Stimulated activated naive CD8-positive, alpha-beta T cell treated with anti-CD3 and anti-CD28 coated beads, Interleukin-15, Interleukin-2, amounts not matched to agents 100 U/mL and 50 U/mL, for 24 hours (primary cell): ENCODE data around the gene BID.
A peak's percentile ranks its signal among the peaks of the same experiment; 100 is the strongest.
"Not testable (repeated sequence)": the region's sequence is repeated elsewhere in the genome, so short reads cannot be mapped to it uniquely, and the experiment has no call there.

Experiments used
- ATAC-seq: fragments of 150-1000 bp; cut with Tn5 transposase; one replicate; pipeline ENCODE4 v1.10.0; 2021
- DNase-seq: peaks from one replicate; pipeline ENCODE4 v3.0.0; 2021

The BID gene

GRCh38 chr22:17769716-17770082 lies 4.6 kb downstream of the BID start:
- no peak for ATAC-seq
- DNase-seq: no peak

GRCh38 chr22:17769013-17769715 lies 5.1 kb downstream of the BID start:
- ATAC-seq: no peak
- DNase-seq: no peak

DNA sequence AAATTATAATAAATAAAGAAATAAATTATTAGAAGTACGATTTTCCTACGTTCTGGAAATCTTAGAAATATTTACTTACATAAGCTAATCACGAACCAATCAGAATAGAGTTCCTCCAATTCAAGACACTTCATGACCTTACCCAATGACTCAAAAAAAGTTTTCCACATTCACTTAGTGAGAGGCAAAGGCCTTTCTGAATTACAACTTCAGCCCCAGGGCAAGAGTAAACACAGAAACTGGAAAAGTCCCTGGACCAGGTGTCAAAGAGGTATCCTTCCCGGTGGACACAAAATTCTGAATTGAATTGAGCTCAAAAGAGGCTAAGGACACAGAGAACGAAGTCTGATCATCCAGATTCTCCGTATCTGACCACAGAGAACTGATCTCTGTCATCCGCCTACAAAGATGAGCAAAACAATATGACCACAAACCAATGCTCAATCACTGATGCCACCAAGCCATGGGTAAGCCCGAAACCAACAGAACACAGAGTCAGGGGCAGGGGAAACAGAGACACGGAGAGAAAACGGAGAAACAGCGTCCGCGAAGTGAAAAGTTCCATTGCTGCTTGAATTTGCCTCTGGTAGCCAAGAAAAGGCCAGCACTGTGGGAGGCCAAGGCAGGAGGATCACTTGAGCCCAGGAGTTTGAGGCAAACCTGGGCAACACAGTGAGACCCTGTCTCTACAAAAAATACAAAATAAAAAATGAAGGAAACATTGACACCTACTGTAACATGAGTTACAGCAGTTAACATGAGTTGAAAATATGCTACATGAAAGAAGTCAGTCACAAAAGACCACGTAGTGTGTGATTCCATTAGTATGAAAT lies 6.8 kb downstream of the BID start:
- DNase-seq: peak; percentile 66
- peak; percentile 91 for ATAC-seq

GRCh38 chr22:17764852-17765251 lies 9.4 kb downstream of the BID start:
- not testable (repeated sequence) for ATAC-seq, DNase-seq

- DNase-seq (no peak), ATAC-seq (no peak)
Measured at GRCh38 chr22:17764036-17764435, 10.2 kb downstream of the BID start.

GRCh38 chr22:17763442-17763841 lies 10.8 kb downstream of the BID start:
- not testable (repeated sequence) for ATAC-seq, DNase-seq

DNA sequence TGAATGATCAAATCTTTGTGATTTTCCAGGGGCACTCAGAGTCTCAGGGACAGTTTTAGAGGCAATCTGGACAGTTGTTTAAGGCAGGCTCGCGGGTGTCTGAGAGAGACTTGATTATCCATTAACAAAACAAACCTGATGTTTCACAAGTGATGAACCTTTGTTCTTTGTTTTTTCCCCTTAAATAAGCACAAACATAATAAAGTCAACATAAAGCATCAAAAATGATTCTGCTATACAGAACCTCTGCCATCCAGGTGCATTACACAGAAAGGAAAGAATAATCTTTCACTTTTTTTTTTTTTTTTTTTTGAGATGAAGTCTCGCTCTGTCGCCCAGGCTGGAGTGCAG lies 13.2 kb downstream of the BID start:
- DNase-seq: no peak
- ATAC-seq: no peak

DNA sequence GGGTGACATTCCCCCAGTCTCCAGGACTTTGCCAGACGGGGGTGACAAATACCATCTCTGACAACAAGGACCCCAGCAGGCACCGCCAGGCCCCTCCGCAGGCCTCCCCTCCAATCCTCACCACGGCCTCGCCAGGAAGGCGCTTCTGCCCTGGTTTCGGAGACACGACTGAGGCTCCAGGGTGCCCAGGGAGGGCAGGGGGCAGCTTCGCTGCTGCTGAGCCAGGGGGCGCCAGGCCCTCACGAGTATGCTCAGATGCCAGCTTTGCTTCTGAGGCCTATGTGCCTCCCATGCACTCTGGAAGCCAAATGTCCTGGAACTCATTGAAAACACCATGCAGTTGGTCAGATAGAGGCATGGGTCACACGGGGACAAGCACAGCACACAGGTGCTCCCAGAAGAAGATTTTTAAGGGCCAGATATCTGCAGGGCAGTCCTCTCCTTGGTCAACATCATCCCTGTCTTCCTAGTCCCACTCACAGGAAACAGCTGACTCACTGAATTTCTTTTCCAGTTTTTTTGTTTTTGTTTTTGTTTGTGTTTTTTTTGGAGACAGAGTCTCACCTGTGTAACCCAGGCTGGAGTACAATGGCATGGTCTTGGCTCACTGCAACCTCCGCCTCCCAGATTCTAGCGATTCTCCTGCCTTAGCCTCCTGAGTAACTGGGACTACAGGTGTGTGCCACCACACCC lies 19.9 kb downstream of the BID start:
- ATAC-seq (peak; percentile 67), DNase-seq (peak; percentile 63)

DNA sequence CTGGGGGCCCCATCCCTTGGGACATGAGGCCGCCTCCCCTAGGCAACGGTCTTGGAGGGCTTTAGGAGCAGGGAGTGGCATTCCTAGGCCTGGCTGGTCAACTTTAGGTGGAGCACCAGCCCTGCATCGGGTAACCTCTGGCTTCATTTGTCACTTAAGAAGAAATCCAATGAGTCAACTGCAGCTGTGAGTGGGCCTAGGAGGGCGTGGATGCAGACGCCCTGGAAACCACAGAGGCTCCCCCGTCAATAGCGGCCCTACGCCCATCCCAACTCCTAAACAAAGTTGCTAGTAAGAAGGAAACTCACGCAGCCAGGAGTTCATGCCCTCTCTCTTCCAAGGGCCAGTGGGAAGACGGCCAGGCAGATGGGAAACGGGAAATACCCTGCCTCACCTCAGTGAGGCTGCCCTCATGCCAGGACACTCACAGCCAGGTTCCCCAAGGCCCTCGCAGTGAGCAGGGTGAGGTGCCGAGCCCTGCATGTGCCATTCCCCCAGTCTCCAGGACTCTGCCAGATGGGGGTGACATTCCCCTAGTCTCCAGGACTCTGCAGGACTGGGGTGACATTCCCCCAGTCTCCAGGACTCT lies 20.8 kb downstream of the BID start:
- ATAC-seq (peak; percentile 20), DNase-seq (no peak)

DNA sequence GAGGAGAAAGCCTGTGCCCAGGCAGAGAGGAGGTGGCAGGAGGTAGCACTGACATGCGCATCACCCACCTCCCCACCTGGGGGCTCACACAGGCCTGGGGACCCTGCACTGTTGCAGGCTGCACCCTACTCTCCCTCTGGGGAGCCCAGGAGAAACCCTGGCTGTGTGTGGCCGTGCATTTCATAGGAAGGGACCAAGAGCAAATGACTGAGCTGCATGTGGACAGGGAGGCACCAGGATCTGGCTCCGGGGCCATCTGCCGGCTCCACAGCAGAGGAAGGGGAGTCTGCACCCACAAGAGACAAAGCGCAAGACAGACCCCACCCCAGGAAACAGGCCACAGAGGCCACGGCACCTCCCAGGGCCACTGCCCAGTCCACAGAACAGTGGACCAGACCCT lies 22.7 kb downstream of the BID start:
- DNase-seq: no peak
- ATAC-seq: no peak

DNA sequence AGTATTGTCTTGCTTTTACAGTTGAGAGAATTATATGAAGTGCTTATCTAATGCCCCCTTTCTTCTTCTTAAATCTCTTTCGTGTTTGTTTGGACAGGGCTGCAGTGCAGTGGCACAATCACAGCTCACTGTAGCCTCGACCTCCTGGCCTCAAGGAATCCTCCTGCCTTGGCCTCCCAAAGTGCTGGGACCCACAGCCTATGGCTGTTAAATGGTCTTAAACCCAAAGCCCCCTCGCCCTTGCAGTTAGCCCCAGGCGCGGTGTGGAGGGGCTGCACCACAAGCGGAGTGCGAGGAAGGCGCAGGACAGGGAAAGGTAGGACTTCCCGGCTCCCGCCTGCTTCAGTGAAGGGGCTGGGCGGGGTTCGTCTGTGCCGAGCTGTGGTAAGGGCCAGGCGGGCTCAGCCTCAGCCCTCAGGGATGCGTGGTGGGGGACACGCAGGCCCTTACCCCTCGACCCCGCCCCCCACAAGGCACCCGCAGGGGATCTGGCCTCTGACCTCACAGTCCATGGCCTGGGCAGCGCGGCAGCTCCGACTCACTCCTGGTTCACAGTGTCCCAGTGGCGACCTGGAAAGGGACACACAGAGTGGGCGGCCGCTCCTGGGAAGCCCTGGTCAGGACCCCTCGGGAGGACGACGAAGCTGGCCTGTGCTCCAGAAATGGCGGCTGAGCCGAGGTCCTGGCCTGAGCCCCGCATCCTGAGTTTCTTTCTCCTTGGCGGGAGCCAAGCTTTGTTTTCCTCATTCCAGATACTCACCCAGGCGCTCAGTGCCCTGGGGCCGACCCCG lies 24.5 kb downstream of the BID start:
- DNase-seq (no peak), ATAC-seq (no peak)

DNA sequence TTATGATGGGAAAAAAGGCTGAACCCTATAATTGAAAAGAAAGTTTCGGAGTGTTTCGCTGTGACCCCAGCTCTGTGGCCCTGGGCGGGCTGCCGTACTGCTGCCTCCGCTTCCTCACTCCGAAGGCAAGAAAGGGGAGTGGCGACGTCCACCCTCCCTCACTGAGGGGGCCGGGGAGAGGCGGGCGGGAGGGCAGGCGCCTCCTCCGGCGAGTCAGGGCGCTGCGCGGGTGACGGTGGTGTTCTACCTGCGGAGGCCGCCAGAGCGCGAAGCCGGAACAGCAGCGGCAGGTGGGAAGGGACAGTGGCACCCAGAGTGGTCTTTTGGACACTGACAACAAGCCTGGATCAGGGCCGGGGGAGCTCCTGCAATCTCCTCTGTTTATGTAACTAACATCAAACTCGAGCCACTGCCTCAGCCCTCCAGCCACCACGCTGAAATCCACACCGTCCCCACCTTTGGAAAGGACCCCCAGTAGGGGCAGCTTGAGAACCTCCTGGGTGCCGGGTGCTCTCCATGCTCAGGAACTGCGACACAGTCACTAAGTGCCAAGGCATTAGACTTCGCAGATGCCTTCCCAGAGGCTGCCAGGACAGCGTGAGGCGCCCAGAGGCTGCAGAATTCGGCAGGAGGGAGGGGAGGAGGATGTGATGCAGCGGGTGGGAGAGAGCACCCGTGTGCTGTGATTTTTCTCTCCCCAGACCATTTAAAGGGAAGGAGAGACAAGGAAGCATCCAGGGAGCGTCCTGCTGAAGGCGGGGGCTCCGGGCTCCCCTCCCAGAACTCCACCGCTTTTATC lies 25.5 kb downstream of the BID start:
- no peak for ATAC-seq
- DNase-seq: no peak

DNA sequence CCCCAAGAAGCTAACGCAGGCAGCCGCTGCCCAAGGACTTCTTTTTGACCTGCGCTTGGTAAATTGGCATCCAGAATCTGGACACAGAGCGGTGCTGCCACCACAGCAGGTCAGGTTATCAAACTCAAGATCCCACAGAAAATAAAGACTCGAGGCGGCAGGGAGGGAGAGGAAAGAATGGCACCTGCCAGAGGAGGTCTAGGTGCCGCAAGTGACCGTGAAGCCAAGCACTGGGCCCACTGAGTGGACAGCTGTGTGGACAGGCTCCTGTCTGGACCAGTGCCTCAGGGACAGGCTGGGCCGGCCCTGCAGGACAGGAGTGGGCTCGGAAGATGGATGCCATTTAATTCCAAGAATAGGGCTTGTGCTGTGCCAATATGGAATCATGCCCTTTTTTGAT lies 27.4 kb downstream of the BID start:
- ATAC-seq: no peak
- no peak for DNase-seq

DNA sequence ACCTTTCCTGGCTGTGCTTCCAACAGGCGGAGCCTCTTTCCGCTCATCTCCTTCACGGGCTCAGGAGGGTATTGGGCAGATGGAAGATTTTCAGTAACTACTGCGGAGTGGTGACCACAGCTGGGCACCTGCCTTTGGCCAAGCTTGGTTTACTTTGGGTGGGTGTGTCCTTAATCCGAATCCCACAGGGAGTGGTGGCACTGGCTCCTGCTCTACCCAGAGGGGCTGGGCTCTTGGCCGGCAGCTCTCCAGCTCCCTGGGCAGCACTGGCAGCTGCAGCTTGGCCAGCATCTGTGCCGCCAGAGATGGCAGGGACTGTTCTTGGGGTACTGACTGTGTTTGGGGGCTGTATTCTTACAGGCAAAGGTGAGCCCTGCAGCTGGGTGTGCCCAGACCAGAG lies 29.8 kb downstream of the BID start:
- ATAC-seq (no peak), DNase-seq (no peak)

DNA sequence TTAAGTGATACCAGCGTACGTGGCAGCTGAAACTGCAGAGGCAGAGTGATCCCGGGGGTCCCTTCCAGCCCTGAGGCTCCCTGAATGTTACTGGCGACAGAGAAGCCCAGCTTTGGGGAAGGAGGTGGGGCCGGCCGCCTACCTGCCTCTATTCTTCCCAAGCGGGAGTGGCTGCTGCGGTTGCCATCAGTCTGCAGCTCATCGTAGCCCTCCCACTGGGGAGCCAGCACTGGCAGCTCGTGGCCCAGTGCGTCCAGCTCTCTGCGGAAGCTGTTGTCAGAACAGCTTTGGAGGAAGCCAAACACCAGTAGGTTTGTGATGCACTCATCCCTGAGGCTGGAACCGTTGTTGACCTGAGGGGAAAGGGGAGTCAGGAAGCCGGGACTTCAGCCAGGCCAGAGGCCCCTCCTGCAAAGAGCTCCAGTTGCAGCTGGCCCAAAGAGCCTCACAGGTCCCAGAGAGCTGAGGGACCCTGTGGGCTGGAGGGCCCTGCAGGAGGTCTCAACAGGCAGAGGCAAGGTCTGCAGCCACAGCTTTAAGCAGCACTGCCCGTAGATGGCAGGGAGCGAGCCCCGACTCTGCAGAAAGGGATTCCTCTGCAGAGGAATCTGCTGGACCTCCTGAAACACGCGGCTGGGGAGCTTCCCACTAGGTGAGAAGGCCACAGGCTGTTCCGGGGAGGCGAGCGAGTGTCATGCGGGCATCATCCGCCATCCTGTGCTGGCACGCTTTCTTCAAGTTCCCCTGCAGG lies 30.4 kb downstream of the BID start:
- ATAC-seq (no peak), DNase-seq (no peak)

DNA sequence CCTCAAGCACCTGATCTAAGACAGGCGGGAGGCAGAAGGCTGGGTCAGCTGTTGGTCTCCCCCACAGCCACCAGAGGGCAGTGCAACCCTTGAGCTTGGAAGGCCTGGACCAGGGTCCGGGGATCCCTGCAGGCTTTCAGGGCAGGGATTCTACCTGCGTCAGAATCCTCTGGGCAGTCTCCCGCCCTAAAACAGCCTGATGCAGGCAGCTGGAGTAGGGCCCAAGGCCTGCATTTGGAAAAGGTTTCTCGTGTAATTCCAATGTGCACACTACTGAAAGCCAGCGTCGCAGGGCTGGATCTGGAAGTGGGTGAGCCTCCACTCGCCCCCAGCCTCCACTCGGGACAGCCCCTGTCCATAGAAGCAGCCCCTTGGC lies 31.8 kb downstream of the BID start:
- DNase-seq (peak; percentile 82), ATAC-seq (peak; percentile 88)

DNA sequence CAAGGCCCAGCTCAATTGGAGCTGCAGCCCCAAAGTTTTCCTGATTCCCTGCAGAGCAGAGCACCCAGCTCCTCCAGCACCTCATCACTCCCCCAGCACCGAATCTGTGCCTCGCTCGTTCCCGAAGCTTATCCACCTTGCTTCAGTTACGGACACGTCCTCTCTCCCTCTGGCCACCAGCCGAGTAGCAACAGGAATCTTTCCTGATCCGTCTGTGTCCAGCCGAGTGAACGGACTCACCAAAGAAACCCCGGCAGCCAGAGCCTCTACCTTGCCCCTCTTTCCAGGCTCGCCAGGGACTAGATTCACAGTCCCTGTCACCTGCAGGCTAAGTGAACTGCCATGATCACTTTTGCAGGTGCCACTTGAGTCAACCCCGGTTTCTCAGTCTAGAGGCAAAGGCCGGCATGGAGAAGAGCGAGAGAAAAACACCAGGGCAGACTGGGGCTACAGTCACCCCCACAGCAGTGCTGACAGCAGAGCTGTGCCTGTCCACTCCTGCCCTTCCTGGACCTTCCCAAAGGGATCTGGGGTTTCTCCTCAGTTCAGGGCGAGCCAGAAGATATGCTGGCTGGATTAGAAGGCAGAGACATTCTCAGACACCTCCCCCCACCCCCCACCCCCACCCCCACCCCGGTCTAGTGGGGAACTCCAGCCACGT lies 32.3 kb downstream of the BID start:
- no peak for ATAC-seq

DNA sequence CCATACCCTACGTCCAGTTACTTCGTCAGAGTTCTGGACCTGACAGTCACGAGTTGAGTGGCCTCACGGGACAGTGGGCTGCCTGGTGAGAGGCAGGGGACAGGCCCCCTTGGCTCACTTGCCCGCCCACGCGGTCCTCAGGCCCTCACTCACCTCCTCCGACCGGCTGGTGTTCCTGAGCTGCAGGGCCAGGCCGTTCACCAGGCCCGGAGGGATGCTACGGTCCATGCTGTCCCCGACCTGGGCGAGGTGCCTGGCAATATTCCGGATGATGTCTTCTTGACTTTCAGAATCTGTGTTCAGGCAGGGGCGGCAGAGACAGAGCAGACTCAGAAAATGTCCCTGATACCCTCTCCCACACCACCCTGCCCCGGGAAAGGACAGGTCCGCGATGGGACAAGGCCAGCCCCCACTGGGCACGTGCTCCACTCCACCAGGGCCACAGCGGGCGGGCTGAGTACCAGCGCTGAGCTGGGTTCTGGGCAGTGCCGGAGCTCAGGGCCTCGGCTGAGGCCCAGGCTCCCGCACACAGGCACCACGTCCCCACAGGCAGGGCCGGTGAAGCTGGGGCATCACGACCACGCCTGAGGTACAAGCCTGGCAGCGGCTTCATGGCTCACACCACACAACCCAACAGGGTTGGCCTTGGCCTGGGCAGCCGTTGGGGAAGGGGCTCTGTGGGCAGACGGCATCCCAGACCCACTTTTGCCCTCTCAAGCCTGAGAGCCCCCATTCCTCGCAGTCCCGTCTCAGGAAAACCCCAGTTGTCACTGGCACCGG lies 34.9 kb downstream of the BID start:
- ATAC-seq (no peak), DNase-seq (no peak)

More for the DNA sequence above, 32.3 kb downstream of the BID start:
- DNase-seq: no peak
